Stimulated activated CD8-positive, alpha-beta memory T cell treated with anti-CD3 and anti-CD28 coated beads, Interleukin-4, amount 100 ng/mL, for 1 hour (primary cell): ENCODE data around the gene LAG3.

Experiments used
- DNase-seq, 2 donors: peaks; one replicate each; pipeline ENCODE4 v3.0.0-alpha.2; 2020; ENCODE audit warnings: low read depth in 2 of 2, low spot score in 1 of 2

LAG3 gene

GRCh38 chr12:6771091-6771495, 1.2 kb upstream of the LAG3 start:
- DNase-seq: no peak

DNA sequence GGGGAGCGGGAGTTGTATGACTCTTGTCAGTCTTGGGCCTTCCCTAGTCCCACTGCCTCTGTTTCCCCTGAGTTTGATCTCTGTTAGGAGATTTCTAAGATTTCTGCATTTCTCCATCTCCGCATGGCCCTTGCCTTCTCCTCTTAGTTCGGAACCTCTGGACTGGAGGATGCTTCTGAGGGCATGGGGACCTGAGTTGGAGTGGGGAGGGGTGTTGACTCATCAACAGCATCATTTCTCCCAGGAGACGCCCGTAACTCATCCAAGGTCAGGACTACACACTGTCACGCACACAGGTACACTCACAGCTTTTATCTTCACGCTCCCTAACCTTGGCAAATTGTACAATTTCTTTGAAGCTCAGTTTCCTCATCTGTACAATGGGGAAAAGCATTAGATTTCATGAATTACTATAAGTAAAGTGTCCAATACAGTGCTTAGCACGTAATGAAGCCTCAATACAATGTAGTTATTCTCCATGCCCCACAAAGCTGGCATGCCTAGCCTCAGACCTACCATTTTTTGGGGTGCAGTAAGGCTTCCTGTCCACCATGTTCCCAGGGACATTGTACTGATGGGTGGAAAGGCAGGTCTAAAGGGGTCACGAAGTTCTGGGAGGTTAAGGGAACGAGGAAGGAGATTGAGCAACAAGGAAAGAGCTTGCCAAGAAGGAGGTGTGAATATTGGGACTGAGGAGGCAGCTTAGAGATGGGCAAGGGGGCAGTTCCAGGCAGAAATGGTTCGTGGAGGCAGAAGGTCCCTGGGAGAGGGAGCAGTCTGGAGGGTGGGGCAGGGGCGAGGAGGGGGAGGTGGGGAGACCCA, 600 bp upstream of the LAG3 start:
- no peak for DNase-seq

DNA sequence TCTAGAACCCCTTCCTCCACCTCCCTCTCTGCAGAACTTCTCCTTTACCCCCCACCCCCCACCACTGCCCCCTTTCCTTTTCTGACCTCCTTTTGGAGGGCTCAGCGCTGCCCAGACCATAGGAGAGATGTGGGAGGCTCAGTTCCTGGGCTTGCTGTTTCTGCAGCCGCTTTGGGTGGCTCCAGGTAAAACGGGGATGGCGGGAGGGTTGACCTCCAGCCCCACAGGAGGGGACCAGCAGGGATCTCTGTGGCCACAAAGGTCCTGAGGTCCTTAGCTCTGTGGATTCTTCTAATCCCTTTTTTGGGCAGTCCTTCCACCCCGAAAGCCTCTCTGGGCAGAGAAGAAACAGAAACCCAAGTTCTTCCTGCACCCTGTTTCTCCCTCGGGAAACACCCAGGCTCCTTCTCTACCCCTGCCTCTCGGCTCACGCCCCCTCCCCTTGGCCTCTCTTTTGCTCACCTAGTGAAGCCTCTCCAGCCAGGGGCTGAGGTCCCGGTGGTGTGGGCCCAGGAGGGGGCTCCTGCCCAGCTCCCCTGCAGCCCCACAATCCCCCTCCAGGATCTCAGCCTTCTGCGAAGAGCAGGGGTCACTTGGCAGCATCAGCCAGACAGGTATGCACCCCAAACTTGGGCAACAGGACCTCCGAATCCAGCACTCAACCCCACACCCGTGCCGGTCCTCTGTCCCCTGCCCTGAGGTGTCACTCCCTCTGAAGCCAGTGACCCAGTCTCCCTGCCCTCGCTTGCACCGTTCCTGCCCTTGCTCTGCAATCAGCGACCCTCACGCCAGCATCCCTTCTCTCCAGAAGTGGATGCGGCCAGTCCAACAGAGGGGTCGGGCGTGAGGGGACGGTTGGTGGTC, 638 bp downstream of the LAG3 start:
- no peak for DNase-seq

DNA sequence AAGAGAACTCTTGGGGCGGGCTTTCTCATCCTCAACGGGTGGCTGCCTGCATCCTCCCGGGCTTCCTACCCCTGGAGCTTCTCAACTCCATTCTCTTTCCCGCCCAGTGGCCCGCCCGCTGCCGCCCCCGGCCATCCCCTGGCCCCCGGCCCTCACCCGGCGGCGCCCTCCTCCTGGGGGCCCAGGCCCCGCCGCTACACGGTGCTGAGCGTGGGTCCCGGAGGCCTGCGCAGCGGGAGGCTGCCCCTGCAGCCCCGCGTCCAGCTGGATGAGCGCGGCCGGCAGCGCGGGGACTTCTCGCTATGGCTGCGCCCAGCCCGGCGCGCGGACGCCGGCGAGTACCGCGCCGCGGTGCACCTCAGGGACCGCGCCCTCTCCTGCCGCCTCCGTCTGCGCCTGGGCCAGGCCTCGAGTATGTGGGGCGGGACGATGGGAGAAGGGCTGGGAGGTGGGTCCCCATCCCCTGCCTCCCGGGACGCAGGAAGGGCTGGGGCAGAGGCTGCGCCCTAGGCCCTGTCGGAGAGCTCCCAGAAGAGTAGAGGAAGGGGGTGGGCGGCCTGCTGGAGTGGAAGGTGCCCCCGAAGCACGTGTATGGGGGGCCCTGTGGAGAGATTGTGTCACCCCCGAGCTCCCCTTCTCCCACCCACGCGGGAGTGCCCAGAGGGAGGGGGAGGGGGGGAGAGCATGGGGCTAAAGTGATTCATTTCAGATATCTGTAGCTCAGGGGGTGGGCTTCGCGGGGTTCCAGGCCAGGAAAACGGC, 1.5 kb downstream of the LAG3 start:
- no peak for DNase-seq

DNA sequence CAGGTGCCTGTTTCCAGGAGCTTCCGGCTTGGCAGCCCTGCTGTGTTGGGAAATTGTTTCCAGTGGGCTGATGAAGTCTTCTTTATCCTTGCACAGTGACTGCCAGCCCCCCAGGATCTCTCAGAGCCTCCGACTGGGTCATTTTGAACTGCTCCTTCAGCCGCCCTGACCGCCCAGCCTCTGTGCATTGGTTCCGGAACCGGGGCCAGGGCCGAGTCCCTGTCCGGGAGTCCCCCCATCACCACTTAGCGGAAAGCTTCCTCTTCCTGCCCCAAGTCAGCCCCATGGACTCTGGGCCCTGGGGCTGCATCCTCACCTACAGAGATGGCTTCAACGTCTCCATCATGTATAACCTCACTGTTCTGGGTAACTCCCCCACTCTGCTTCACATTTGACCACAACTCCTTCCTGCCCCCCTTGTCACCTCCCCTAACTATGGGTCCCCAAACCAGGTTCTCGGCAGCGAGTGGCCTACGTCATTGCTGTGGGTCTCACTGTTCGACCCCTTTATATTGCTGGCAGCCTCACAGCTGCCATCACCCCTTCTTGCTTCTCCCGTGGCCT, 2.3 kb downstream of the LAG3 start:
- DNase-seq: no peak

GRCh38 chr12:6775185-6776174, 3.2 kb downstream of the LAG3 start:
- no peak for DNase-seq

DNA sequence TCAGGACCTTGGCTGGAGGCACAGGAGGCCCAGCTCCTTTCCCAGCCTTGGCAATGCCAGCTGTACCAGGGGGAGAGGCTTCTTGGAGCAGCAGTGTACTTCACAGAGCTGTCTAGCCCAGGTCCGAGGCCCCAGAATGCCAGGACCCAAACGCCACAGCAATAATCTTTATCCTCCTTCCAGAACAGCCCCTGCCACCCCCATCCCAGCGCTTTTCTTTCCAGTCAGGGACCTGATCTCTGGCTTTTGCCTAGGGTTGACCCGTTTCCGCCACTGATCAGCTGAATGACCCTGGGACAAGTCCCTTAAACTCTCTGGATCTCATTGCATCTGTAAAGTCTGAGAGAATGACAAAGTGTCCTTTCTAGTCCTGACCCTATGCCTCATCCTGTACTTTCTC, 5.1 kb downstream of the LAG3 start:
- no peak for DNase-seq

DNA sequence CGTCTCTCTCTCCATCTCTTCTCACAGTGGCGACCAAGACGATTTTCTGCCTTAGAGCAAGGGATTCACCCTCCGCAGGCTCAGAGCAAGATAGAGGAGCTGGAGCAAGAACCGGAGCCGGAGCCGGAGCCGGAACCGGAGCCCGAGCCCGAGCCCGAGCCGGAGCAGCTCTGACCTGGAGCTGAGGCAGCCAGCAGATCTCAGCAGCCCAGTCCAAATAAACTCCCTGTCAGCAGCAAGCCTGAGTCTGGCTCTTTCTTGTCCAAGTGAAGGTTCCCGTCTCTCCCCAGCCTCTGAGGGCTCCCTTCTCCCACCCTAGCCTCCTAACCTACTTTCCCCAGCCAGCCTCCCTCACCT, 5.9 kb downstream of the LAG3 start:
- no peak for DNase-seq

GRCh38 chr12:6778574-6779550, 6.5 kb downstream of the LAG3 start:
- DNase-seq: peak; percentile 72 to 79

DNA sequence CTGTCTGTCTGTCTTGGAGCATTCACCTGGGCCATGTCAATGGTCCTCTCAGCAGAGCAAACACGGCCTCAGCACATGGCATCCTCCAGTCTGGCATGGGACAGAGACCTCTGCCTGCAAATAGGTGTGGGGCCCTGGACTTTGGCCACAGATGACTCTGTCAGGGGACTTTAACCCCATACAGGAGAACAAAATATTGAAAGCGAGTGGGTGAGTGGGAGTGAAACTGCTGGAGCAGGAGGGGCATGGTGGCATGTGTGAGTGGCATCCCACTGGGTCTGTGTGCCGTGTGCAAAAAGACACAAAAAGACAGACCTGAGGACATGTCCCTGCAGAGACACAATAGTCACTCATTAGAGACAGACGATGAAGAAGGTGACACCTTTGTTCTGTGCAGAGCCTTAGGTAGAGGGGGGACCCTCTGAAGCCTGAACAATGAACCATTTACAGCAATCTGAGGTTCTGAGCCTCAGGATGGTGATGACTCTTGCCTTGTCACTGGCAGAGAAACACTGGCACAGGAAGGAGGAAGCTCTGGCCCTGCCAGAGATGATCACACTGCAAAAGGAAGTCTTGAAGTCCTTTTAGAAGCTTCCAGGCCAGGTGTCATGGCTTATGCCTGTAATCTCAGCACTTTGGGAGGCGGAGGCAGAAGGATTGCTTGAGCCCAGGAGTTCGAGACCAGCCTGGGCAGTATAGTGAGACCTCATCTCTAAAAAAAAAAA, 7.5 kb downstream of the LAG3 start:
- no peak for DNase-seq

DNA sequence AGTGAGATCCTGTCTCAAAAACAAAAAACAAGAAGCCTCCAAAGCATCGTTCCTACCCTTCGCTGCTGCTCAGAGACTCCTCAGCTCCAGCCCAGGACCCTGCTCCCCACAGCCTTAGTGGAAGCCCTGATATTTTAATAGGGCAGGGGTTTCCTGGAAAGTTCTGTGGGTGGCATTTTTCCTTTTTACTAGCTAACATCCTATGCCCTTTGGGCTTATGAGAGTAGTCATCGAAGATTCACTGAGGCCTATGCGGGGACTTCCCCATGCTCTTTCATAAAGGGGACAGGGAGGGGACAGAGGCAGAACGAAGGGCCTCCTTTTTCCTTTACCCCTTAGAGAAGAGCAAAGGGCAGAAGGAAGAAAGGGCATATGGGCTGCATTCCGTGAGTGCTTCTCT, 8.3 kb downstream of the LAG3 start:
- DNase-seq: no peak

DNA sequence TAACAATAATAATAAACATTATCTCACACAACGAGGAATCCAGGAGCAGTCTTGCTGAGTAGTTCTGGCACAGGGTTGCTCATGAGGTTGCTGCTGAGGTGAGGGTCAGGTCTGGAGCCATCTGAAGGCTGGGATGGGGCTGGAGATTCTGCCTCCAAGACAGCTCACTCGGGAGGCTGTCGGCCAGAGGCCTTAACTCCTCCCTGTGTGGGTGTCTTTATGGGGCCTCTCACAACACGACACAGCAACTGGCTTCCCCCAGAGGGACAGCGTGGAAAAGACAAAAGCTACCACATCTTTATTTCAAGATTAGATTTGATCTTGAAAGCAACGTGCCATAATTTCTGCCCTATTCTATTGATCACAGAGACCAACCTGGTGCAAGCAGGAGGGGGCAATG, 9.8 kb downstream of the LAG3 start:
- DNase-seq: no peak

DNA sequence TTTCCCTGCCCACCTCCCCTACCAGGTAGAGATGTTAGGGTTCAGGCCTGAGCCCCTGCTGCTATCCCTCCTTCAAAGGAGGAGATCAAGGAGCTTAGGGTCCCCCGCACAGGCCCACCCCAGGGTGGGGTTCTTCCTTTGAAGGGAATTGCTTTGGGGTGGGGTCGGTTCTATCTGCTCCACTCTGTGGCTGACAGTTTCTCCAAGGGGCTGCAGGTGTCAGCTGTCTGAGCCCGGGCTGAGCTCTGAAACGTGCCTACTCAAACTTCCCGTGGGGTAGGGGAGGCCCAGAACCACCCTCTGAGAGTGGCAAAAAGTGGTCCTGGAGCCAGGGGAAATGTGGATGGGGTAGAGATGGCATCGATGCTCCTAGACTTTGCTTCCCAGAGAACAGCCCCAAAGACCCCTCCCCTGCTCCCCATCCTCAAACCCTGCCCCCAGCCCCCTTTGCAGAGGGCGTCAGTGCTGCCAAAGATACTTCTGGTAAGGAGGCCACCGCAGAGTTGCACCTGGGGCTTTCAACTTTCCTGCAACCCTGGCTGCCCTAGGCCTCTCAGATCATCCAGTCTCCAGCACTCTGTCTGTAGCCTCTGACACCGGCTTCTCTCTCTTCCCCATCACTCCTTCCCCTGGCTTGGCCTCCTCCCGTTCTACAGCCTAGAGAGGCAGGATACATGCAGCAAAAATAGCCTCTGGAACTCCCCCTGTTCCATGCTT, 10.7 kb downstream of the LAG3 start:
- no peak for DNase-seq

DNA sequence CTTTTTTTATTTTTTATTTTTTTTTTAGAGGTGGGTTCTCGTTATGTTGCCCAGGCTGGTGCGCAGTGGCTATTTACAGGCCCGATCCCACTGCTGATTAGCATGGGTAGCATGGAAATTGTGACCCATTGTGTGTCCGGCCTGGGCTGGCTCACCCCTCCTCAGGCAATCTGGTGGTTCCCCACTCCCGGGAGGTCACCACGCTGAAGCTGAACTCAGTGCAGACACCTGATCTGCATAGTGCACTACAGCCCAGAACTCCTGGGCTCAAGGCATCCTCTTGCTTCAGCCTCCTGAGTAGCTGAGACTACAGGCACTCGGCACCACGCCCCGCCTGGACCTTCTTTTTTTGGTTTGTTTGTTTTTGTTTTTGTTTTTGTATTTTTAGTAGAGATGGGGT, 11.5 kb downstream of the LAG3 start:
- no peak for DNase-seq

- no peak for DNase-seq
Measured at GRCh38 chr12:6784296-6784695, 12.0 kb downstream of the LAG3 start.

DNA sequence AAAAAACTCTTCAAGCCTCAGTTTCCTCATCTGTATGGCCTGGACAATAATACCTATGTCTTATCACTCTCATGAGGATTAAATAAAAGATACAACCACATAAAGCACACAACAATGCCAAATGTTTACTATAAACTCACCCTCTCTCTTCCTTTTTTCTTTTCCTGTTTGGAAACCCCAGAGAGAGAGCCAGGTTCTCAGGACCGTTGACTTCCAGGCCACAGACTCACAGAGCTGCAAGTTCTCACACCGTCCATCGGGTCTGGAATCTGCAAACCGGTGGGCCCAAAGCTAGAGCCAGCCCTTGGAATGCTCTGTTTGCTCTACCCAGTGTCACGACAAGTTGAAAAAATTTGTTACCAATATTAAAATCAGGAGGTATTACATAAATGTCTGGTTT, 12.4 kb downstream of the LAG3 start:
- DNase-seq: no peak

GRCh38 chr12:6786416-6787094, 14.2 kb downstream of the LAG3 start:
- DNase-seq: no peak
